ENCODE measurements around the gene CHEK1. TPM values are rescaled to one million over a fixed set of nuclear protein-coding genes. Genes with fewer than 3 reads are reported as not detected.

The CHEK1 gene
- total and polyA plus RNA-seq, 2 of the 4 experiments (the other 2 are of a cell fraction), result 16.0 to 22.6 TPM

DNA sequence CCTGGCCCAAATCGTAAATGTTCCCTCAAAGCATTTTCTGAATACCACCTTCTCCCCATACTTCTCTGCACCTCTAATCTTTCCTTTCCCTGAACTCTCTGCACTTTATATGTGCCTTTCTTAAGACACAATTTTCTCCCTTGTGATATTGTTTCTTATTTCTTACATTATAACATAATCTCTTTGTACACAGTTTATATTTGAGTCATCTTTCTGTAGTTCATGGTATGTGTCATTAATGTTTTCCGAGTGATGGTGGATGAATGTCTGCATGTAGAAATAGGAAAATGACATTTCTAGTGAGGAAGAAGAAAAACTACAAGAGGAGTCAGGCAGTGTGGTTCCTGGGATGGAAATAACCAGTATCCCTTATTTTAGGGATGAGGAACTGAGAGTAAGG is 50.2 kb downstream of the CHEK1 start:
- no peak overlapping the region for H3K4ac ChIP-seq (ENCODE audit: low read depth, low read length)
- peak; percentile 44; the same call in 1 of the 2 replicates for TF ChIP-seq FOS (IDR thresholded peaks at IDR 0.05; ENCODE audit: low read depth, low read length)
- no peak for TF ChIP-seq POLR2A (IDR thresholded peaks at IDR 0.05; ENCODE audit: low read depth, low read length)
- H3K27ac ChIP-seq (ENCODE audit: insufficient read depth, low read length), result peak overlapping the region; percentile 79; the same call in 1 of the 2 replicates
- no peak overlapping the region for H2AFZ ChIP-seq (replicated peaks; ENCODE audit: low read length, poor library complexity)
- H3K9me1 ChIP-seq (ENCODE audit: insufficient read depth, low read length), result no peaks in the 10 kb centered on the region
- no peak overlapping the region for H2AK5ac ChIP-seq (ENCODE audit: low read depth, low read length)
- WGBS, 2 experiments (ENCODE audit: extremely low coverage in 2 of 2, insufficient read length in 1 of 2), result 0% methylated on average over 1 of the region's 2 CpGs; no CpG with 5 or more reads in 1 of the 2 experiments
- in situ Hi-C loops (cut with MboI; ENCODE audit: low sequenced_read_pairs), result no loop called here
- no peak overlapping the region for H4K91ac ChIP-seq (ENCODE audit: insufficient read depth, low read depth, low read length)
- BruUV-seq (replicated peaks), result no TSS peak
- dilution Hi-C loops (cut with HindIII; ENCODE audit: low sequenced_read_pairs, unreplicated experiment), result no loop called here
- no peak overlapping the region for H2BK15ac ChIP-seq (ENCODE audit: low read depth, low read length)
- H3K18ac ChIP-seq (ENCODE audit: low read depth, low read length), result peak overlapping the region; percentile 75
- POLR2A ChIA-PET (ENCODE audit: unreplicated experiment), result no interaction called here
- peak overlapping the region in 1 of 2 experiments; percentile 66; a peak in 2 of 4 replicates for H4K8ac ChIP-seq (ENCODE audit: low read depth in 2 of 2, low read length in 2 of 2)
- H3K36me3 ChIP-seq (ENCODE audit: control insufficient read depth, insufficient read depth, low read length), result peaks cover 4% of the 10 kb centered on the region; the same call in 1 of the 2 replicates
- no peak overlapping the region for H3K23ac ChIP-seq (ENCODE audit: low read depth, low read length)
- H3K9ac ChIP-seq (ENCODE audit: low read depth, low read length), result no peak overlapping the region
- peak overlapping the region; percentile 97 for H3K4me2 ChIP-seq (ENCODE audit: low read depth, low read length)
- H2BK5ac ChIP-seq (ENCODE audit: low read depth, low read length, poor library complexity, severe bottlenecking), result peak overlapping the region; percentile 75
- peaks cover 14% of the 10 kb centered on the region for H3K4me1 ChIP-seq (ENCODE audit: control insufficient read depth, insufficient read depth, low read length)
- DNase-seq (peak; percentile 67), ATAC-seq (ENCODE audit: low read depth) (peak; percentile 82)
- no peaks in the 10 kb centered on the region for H4K20me1 ChIP-seq (ENCODE audit: insufficient read depth, low read length)
- H4K5ac ChIP-seq (ENCODE audit: low read depth, low read length), result peak overlapping the region; percentile 79
- H3K56ac ChIP-seq (ENCODE audit: extremely low read depth, insufficient read depth, low read length), result no peak overlapping the region
- H3K4me3 ChIP-seq (ENCODE audit: insufficient read depth, low read depth, low read length), result no peak overlapping the region
- intact Hi-C loops (cut with micrococcal nuclease), result loop anchor here (2.0 kb wide), 1 partner anchor 48 kb away; no protein-coding TSS in a partner anchor
- no peaks in the 10 kb centered on the region for H3K9me3 ChIP-seq (ENCODE audit: control insufficient read depth, insufficient read depth, low read length)
- no peaks in the 10 kb centered on the region for H3K27me3 ChIP-seq (ENCODE audit: control insufficient read depth, insufficient read depth, low read length)
- CTCF ChIA-PET, result no interaction called here
- peaks cover 0 to 7% of the 10 kb centered on the region in 2 experiments; a peak in 2 of 4 replicates for H3K79me1 ChIP-seq (ENCODE audit: low read depth in 1 of 2, low read length in 2 of 2)
- 0 out of 2 replicates have a peak overlapping the region, but pooled peaks have one; percentile 73 for H2BK120ac ChIP-seq (ENCODE audit: low read depth, low read length)
- no peak overlapping the region for H2BK20ac ChIP-seq (ENCODE audit: low read depth, low read length)
- no peak overlapping the region for H3K14ac ChIP-seq (replicated peaks; ENCODE audit: low read depth, low read length)
- no peak overlapping the region for H2AK9ac ChIP-seq (replicated peaks; ENCODE audit: low read depth, low read length, poor library complexity)

All from IMR-90 (cell line).